Fibroblast of skin of scalp (primary cell): ENCODE data around the gene PPP3R1.
"Not testable (repeated sequence)": the region's sequence is repeated elsewhere in the genome, so short reads cannot be mapped to it uniquely, and the experiment has no call there.

ENCODE experiments used
- DNase-seq: peaks from one replicate; pipeline ENCODE4 v3.0.0-alpha.2; 2013

The PPP3R1 gene

GRCh38 chr2:68185541-68186164 lies 66.7 kb downstream of the PPP3R1 start:
- peak; percentile 37 for DNase-seq

DNA sequence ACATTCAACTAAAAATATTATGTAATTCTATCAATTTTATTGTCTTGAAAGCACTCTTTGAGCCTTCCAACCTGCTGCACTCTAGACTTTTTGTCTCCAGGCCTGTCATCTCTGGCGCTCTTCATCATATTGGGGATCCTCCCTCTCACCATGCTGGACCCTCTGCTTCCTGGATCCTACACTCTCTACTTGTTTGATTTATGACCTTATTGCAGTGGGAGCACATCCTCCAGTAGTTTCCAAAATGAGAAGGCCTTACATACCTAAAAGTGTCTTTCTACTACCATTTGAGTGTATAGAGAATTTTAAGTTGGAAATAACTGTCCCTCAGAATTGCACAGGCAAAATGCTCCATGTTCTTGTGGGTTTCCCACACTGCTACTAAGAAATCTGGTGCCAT lies 69.4 kb downstream of the PPP3R1 start:
- no peak for DNase-seq

DNA sequence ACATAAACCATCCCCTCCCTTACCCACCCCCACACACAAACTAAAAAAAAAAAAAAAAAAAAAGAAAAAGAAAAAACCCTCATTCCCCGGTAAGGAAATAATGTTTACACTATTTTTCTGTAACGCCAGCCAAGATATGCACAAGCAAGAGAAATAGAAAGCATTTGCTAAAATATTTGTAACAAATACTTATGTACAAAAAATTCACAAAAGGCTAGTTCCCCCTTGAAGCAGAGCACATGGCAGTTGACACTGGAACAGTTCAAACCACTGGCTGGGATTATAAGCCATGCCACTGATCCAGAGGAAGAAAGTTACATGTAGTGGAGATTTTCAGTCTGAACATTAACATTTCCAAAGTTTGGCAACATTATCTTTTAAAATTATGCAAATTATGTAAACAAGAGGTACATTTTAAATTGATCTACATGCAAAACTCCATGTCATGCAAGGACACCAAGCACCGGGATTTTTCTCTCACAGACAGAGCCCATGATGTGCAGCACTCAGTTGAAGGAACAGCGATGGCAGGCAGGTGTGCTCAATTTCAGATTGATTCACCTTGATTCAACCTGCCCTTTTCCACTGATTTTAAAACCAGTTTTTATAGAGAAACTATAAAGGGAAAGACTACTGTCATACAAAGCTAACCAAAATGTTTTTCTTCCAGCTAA lies 73.2 kb downstream of the PPP3R1 start:
- no peak for DNase-seq

GRCh38 chr2:68178432-68178831 lies 73.9 kb downstream of the PPP3R1 start:
- DNase-seq: no peak

DNA sequence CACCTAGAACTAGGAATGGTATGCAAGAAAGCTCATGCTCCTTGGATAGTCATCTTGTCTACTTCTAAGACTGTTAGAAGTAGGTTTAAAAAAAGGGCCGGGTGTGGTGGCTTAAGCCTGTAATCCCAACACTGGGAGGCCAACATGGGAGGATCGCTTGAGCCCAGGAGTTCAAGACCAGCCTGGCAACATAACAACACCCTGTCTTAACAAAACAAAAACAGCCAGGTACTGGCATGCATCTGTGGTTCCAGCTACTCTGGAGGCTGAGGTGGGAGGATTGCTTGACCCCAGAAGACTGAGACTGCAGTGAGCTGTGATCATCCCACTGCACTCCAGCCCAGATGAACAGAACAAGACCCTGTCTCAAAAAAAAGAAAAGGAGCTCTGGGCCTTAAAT lies 74.8 kb downstream of the PPP3R1 start:
- no peak for DNase-seq

GRCh38 chr2:68176657-68177056 lies 75.7 kb downstream of the PPP3R1 start:
- no peak for DNase-seq

- DNase-seq: not testable (repeated sequence)
Observed at GRCh38 chr2:68175210-68175609, 77.1 kb downstream of the PPP3R1 start.

GRCh38 chr2:68172990-68173700 lies 79.2 kb downstream of the PPP3R1 start:
- DNase-seq: no peak

GRCh38 chr2:68172521-68172920 lies 79.8 kb downstream of the PPP3R1 start:
- no peak for DNase-seq

GRCh38 chr2:68171684-68172083 lies 80.6 kb downstream of the PPP3R1 start:
- DNase-seq: no peak

DNA sequence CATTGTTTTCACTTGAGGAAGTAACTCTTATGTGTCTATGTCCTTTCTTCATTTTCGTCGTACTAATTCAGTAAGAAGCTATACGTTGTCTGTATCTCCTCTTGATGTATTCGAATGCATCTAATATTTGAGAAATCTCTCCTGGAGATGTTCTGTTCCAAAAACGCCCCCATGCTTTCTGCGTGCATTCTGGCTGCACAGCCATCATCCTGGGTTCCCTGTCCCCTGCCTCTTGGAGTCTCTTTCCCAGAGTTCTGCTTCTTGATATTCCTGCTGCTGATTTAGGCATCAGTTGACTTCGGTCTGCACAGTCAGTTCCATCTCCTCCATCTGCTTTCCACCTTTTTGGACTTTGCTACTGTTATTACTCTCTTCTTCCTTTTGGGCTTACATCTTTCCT lies 81.2 kb downstream of the PPP3R1 start:
- no peak for DNase-seq

DNA sequence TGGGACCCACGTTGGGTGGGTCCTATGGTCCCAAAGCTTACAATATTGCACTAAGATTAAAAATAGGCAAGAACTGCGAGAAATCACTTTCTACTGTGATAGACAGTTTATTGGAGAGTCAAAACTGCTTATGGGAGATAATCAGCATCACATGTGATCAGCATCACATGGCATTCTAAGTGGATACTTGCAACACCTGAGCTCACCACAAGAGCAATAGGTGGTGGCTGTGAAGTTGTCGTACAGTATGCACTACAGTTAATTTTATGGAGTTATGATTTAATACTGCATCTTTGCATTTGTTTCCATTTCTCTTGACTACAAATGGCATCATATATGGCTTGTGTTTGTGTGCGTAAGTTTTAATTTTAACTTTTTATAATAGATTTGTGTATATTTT lies 83.0 kb downstream of the PPP3R1 start:
- no peak for DNase-seq

GRCh38 chr2:68167186-68167585 lies 85.1 kb downstream of the PPP3R1 start:
- no peak for DNase-seq

DNA sequence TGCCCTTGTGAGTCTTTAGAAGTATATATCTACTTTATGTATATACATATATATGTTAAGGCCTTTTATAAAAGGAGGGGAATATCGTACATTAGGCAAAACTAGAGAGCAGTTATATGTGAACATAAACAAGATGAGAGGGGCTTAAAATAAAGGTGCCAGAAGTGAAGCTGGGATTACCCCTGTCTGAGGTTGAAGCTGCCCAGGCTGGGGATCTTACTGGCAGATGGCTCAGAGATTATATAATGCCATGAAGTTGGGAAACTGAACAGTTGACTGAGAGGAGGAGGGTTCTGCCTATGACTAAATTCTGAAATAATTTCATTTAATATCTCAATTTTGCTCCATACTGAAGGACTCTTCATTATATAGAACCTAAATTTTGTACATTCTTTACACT lies 88.7 kb downstream of the PPP3R1 start:
- no peak for DNase-seq

DNA sequence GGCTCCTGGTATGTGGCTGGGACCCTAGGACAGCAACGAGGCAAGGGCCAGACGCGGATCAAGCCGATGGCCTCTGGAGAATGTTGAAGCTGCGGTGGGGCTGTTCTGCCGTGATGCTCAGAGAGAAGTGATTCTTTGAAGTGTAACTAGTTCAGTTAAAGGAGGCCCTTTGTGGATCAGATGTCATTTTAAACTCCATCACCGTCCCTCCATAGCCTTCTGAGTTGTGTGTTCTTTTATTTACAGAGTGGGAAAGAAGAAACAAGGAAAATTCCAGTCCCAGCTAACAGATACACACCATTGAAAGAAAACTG lies 94.2 kb downstream of the PPP3R1 start:
- no peak for DNase-seq

DNA sequence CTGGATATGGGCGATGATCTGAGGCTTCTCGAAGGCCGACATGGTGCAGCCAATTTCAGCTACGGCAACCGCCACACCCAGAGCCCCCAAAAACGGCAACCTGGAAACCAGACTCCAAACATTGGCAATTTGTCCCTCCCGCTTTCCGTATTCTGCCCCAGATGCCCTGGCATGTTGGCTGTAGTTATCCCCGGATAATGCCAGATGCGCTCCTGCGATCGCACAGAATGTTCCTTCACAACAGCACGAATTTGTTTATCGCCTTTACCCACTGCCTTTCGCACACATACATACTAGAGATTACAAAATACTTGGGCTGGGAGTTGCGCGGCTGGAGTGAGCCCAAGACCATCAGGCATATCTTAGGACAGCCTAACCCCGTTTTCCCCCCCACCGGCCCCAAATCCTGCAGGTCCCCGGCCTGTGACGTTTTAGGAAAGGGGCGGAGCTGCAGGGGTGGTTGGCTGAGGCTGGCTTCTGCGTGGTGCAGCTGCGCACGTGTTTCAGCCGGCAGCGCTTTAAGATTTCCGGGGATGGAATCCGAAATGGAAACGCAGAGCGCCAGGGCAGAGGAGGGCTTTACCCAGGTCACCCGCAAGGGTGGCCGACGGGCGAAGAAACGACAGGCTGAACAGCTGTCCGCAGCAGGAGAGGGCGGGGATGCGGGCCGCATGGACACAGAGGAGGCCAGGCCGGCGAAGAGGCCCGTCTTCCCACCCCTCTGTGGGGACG lies 94.8 kb downstream of the PPP3R1 start, which contains the start of gene PNO1:
Gene PNO1, plus strand, starts transcription at position 487 of the 732 bp plus-strand sequence. Its CDS starts 47 bp downstream, at position 534.
- DNase-seq: peak; percentile 96

GRCh38 chr2:68157002-68157401 lies 95.3 kb downstream of the PPP3R1 start:
- no peak for DNase-seq

DNA sequence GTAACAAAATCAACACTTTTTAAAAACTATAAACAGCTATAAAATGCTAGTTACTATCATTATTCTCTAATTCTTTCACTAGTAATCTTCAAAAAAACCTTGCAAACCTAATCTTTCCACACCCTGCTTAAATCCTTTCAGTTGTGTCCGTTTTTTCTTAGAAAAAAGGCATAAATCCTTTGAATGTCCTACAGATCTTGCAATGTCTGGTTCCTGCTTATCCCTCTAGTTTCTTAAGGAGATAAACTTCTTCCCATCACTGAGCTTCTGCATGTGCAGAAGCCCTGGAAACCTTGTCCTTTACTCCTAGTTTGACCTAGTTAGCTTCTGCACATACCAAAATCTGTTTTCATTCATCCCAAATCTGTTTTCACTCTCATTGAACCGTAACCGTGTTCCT lies 95.9 kb downstream of the PPP3R1 start:
- no peak for DNase-seq

- DNase-seq: no peak
Observed at GRCh38 chr2:68155618-68156017, 96.7 kb downstream of the PPP3R1 start.

- DNase-seq: no peak
Observed at GRCh38 chr2:68152681-68153347, 99.5 kb downstream of the PPP3R1 start.

DNA sequence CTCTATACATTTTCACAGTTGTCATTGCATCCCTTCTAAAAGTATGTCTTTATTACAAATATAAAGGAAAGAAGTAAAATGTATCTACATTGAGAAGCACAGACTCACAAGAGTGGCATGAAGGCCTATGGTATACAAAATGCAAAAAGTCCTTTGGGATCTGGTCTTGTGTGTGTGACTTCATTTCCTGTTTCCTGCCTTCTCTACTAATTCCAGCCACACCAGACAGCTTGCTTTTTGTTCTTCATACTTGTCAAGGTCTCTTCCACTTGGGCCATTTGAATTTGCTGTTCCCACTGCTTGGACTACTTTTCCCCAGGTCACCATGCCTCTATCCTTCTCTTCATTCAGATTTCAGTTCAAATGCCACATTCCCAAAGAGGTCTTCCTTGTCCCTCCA lies 101.3 kb downstream of the PPP3R1 start:
- peak; percentile 22 for DNase-seq

GRCh38 chr2:68141875-68142274 lies 110.5 kb downstream of the PPP3R1 start:
- DNase-seq: no peak
